Activated T-cell treated with anti-CD3 and anti-CD28 coated beads for 1 hour (primary cell): ENCODE results near the gene COX7A2.

Source experiments
- DNase-seq: peaks from one replicate; pipeline ENCODE4 v3.0.0-alpha.2; 2020; ENCODE audit warnings: low read depth

The COX7A2 gene

DNA sequence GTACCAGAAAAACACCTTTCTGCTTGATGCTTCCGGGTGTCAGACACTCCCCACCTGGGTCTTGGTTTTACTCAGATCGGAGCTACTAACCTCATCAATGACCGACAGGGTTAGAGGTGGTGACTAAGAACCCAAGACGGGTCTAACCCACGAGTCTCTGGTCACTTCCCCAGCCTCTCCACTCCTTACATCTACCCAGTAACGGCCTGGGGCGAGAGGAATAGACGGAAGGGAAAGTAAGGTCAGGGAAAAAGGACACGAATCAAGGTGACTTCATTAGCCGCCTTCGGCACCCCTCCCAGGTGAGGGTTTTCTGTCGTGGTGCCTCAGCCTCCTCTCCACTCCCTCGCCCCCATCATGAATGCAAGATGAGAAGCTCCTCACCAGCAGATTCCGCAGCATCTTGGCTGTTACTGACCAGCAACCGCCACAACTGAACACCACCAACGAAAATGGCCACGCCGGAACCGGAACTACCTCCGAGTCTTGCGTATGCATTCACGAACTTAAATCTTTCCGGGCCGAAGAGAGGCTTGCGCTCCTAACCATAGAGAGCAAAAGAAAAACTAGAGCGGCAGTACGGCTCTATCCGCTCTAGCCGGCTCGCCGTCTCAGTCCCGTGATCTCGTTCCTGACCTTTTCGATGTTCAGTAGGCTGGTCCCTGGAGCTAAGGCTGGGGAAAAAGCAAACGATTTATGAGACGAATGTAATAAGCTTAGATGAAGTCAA, at the start of gene COX7A2:
Gene COX7A2, minus strand, starts transcription at position 469 of the 730 bp plus-strand sequence. Its CDS starts 67 bp downstream, at position 402.
- DNase-seq = peak; percentile 73

DNA sequence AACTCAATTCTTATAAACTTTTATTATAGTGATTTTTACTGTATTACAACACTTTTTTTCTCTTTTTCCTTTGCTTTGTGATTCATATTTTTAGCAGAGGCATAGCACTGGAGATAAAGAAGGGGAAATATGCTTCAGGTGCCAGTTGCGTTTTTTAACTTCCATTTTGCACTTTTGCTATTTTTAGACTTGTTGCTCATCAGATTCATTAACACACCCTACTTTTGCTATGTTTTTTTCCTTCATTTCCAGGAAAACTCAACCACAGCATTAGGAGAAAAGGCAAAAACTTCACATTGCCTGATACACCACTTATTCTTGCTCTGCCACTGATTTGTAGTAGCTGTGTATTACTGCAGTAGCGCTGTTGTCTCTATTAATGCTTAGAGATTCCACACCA, 49.0 kb upstream of the COX7A2 start:
- DNase-seq = no peak

- DNase-seq = no peak
Observed at GRCh38 chr6:75291744-75292143, 48.1 kb upstream of the COX7A2 start.

DNA sequence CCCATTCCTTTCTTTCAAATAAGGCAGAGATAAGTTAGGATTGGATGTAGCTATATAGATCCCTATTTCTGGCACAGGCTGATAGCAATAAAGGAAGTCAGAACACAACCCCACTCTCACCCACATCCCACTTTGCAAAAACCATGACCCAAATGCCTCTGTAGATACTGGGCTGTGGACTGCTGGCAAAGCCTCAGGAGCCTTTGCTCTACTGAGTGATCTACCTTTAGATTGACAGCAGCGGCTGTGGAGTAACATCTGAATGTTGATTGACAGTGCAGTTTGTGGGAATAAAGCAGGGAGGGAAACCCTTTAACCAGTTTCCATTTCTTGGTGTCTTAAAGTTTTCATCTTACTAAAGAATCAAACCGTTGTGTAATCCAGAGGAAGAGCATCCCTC, 47.7 kb upstream of the COX7A2 start:
- no peak for DNase-seq

DNA sequence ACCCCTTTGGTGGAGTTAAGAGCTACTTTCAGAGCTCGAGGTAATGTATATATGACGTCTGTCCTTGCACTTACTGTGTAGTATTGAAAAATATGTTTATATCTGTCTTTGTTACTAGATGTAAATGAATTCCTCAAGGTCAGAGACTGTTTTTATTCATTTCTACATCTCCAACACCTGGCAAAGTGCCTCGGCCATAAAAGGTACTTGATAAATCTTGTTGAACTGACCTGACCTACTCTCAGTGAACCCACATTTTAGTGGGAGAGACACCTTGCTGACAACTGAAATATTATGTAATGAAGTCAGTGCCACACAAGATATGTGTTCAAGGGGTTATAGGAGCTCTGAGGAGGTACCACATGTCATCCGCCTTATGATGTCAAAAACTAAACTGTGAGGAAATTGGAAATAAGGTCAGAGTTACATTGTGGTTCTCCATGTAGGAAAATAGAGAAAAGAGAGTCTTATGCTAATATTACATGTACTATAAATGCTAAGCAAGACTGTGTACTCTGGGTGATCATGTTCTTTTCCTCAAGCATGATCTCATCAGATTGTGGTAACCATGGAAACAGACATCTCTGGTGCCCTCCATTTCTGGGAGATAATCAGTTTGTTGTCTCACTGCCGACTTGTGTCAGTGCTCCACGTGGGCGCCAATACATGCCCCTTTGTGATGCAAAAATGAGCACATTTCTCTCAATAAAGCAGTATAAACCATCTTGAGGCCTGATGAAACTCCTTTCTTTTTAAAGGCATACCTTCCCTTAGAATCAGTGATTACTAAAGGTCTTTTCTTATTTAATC, 46.7 kb upstream of the COX7A2 start:
- no peak for DNase-seq

DNA sequence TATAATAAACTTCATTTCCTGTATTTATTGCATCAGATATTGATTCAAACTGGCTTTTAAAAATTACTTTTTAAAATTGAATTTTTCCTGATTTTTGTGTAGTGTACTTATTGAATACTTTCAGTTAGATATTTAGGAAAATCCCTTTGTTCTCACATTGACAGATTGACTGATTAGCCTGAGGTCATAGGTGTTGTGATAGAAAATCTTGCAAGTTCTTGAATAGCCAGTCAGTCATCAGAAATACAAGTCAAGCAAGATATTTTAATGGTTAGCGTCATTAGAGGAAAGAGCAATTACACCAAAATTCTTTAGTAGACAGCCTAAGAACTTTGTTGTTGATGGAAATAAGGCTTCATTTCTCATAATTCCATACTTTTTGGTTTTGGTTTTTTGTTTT, 44.4 kb upstream of the COX7A2 start:
- DNase-seq = no peak

GRCh38 chr6:75287424-75287823, 43.8 kb upstream of the COX7A2 start:
- DNase-seq = no peak

GRCh38 chr6:75286955-75287354, 43.4 kb upstream of the COX7A2 start:
- no peak for DNase-seq

DNA sequence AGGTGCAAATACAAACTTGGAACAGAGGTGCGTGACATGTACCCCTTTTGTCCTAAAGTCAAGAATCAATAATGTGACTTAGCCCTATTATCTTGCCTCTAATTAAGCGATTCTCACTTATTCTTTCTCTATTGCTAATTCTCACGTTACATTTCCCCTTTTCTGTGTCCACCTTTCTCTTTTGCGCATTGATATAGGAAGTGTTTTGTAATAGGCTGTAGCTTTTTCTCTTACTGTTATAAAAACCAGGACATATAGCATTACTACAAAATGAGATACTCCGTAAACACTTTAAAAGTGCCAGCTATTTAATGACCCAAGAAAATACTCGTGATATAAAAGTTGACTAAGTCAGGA, 41.7 kb upstream of the COX7A2 start:
- DNase-seq = no peak

DNA sequence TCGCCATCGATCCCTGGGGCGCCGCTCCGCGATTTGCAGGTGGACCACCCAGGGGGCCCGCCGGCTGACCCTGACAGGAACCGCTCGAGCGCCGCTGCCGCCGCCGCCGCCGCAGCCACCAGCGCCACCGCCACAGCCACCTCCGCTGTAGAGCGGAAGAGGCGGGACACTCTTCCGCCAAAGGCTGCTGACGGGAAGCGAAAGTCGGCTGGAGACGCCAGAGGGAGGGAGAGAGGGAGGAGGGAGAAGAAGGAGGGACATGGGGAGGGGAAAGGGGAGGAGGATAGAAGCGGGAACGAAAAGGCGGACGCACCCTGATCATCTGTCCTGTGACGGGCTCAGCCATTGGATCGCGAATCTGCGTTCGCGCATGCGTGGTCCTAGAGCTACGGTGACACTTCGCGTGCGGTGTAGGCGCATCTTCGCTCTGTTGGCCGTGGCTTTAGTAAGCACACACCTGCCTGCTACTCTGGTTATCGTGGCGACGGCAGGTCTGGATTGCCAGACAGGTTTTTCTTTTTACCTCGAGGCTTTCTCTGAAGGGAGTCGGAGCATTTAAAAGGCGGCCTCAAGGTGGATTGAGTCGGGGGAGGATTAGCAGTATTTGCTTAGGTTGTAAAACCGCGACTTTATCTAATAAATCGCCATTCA, 41.2 kb upstream of the COX7A2 start, which contains the start of gene TMEM30A:
Gene TMEM30A, minus strand, starts transcription at position 161 of the 651 bp plus-strand sequence. Its CDS starts 154 bp downstream, at position 7.
- peak; percentile 90 for DNase-seq

GRCh38 chr6:75283907-75284631, 40.5 kb upstream of the COX7A2 start:
- DNase-seq = no peak

GRCh38 chr6:75282706-75283105, 39.1 kb upstream of the COX7A2 start:
- no peak for DNase-seq

GRCh38 chr6:75281653-75282052, 38.1 kb upstream of the COX7A2 start:
- no peak for DNase-seq

DNA sequence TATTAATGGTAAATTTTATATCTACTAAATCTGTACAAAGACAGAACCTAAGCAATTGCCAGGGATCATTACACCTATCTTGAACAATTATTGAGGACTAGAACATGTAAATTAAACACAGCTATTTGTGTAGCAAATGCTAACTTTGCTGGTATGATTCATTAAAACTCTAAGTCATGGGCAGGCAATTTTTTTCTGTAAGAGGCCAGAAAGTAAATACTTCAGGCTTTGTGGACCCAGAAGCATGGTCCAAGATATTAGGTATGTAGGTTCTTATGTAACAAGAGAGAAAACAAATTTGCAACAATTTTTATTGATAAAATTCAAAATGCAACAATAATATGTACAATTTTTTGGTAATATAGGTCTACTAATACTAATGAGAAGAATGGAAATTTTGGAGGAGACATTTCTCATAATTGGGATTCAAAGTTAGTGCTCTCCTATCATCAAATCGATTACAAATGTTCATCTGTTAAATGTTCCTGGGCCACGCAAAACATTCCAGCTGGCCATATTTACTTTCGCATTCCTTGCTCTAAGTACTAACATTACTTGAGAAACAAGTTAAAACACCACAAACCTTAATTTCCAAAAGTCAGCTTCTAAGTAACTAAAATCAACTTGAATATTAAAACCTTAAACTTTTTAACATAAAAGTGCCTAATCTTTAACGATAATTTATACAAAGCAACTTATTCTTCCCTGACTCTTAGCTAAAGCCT, 36.7 kb upstream of the COX7A2 start:
- no peak for DNase-seq

DNA sequence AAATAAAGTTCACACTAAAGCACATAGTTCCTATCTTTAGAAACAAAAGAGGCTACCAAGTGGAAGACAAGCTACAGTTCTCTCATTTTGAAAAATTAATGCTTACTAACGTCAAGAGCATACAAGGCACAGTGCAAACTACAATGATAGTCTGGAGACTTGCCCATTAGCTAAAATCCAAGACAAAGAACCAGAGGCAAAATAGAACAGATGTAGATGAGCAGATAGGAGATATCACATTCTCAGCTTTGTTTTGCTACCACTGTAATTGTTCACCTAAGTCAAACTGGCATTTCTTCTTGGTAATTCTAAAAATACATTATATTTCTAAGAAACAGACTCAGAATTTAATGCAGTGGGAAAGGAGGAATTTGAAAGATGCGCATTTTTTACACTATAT, 35.8 kb upstream of the COX7A2 start:
- DNase-seq = no peak

- no peak for DNase-seq
Observed at GRCh38 chr6:75278474-75279077, 35.0 kb upstream of the COX7A2 start.

- no peak for DNase-seq
Observed at GRCh38 chr6:75275067-75275466, 31.5 kb upstream of the COX7A2 start.

- DNase-seq = no peak
Observed at GRCh38 chr6:75273009-75273408, 29.4 kb upstream of the COX7A2 start.

DNA sequence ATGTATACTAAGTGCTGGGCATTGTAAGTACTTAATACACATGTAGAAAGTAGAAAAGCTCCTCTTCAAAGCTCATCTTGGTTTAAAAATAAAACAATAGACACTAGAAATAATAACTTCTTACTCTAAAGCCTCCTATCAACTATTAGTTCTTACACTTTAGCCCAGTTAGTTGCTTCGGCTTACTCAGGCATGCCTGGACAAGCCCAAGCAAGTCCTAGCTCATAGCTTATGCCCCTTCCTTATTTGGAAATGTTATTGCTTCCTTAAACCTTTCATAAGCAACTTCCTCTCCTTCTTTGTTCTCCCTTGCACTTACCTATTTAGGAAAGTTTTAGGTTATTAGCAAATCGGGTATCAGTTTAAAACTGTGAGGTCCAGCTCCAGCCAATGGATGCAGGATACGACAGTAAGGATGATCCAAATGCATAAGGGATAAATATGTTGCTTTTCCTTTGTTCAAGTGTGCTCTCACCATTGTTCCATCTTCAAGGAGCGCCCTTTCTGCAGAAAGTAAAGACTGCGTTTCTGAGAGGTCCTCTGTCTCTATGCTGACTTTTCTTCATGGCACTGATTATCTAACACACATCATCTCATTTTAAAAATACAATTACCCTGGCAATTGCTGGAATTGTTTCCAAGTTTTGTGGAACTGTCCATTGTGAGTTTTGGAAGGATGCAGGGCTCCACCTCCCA, 28.7 kb upstream of the COX7A2 start:
- no peak for DNase-seq

DNA sequence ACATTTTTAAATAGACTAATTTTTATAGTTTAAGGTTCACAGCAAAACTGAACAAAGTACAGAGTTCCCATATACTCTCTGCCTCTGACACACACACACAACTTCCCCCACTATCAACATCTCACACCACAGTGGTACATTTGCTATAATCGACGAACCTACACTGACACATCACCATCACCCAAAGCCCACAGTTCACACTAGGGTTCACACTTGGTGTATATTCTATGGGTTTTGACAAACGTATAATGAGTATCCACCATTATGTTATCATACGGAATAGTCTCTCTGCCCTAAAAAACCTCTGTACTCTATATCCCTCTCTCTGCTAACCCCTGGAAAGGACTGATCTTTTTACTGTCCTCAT, 25.4 kb upstream of the COX7A2 start:
- DNase-seq = no peak
